HG03064 (cell line): Measurements from ENCODE around the gene PPIE.

ENCODE experiments used
- ATAC-seq: cut with Tn5 transposase; IDR thresholded peaks from one replicate; pipeline ENCODE4 v1.9.1; 2021; ENCODE audit warnings: low read depth; ENCODE audit not compliant: unreplicated experiment

PPIE gene

DNA sequence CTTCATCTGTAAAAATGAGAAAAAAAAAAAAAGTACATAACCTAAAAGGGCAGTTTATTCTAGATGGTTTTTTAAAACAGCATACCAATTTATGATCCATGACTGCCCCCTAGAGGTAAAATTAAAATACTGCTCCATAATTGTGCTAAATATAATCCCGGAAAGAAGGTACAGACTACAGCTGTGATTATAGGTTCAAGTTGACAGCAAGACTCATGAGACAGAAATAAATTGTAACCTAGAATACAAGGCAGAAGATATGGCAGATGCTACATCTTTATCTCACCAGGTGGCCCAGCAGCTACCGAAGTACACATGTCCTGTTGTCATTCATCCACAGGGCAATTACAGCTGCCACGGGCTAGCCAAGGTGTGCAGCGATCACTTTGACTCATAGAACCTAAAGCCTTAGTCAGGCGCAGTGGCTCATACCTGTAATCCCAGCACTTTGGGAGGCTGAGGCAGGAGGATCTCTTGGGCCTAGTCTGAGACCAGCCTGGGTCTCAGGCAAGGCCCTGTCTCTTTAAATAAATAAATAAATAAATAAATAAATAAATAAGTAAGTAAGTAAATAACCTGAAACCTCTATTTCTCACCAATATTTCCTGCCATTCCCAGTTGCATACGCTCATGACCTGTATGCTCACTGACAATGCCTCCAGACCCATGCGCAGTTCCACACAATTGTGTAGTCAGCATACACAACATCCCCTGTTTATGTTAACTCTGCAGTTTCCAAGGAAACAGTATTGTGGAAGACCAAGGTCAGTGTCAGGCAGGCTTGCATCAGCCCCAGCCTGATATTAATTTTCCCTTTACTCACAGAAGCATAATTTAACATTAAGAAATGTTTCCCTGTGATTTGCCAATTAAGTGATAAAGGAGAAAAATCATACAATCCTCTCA is 18.3 kb upstream of the PPIE start:
- ATAC-seq, result no peak

DNA sequence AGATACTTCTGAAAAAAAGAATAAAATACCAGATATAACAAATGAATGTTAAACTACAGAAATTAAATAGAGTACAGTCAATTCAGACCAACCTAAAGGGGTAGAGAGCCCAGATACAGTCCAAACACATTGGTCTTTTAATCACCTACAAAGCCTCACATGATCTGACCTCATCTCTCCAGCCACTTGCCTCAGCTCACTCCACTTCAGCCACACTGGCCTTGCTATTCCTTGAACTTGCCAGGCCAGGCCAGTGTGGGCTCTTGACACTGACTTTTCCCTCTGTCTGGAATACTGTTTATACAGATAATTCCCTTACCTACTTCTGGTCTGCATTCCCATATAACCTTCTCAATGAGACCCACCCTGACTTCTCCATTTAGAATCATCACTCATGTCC is 17.0 kb upstream of the PPIE start:
- ATAC-seq, result no peak

DNA sequence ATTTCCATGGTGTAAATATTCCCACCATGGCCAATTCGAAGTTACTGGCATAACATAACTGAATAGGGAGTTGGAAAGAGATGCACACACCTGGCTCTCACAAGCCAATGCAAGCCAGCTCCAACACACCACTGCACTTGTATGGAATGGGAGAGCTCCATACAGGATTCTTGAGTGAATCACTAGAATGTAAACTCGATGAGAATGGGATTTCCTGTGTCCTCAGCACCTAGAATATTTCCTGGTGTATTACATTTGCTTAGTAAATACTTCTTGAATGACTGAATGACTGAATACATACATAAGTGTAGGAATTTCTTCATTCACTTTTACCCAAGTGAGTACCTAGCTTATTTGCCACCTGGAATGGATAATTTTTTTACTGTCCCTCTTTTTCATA is 16.2 kb upstream of the PPIE start:
- ATAC-seq, result no peak

DNA sequence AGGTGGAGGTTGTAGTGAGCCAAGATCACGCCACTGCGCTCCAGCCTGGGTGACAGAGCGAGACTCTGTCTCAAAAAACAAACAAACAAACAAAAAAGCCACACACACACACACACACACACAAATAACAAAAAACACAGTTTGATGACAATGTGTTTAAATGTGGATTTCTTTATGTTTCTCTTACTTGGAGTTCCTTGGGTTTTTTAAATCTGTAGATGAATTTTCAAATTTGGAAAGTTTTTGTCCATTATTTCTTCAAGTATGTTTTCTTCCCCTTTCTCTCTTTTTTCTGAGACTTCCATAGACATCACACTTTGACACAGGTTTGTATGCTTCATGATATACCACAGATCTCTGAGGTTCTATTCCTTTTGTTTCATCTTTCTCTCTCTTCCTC is 12.1 kb upstream of the PPIE start:
- ATAC-seq, result no peak

DNA sequence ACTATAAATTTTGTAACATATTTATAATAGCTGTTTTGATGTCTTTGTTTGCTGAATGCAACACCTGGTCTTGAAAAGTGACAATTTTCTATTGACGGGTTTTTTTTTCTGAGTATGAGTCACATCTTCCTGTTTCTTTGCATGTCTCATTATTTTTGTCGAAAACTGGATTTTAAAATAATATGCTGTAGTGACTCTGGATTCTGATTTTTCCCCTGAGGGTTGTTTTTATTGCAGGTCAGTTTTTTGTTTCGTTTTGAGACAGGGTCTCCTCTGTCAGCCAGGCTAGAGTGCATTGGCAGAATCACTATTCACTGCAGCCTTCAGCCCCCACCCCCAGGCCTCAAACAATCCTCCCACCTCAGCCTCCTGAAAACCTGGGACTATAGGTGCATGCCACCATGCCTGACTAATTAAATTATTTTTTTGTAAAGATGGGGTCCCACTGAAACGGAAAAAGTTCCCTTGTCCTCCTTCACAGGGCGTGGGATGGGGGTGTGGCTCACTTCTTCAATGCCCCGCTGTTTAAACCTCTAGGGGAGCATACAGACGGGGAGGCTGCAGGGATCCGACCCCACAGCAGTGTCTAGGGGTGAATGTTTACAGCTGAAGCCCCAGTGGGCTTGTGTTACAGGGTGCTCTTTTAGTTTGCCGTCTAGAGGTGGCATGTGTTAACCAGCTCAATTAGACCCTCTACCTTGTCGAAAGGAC is 11.3 kb upstream of the PPIE start:
- ATAC-seq, result no peak

DNA sequence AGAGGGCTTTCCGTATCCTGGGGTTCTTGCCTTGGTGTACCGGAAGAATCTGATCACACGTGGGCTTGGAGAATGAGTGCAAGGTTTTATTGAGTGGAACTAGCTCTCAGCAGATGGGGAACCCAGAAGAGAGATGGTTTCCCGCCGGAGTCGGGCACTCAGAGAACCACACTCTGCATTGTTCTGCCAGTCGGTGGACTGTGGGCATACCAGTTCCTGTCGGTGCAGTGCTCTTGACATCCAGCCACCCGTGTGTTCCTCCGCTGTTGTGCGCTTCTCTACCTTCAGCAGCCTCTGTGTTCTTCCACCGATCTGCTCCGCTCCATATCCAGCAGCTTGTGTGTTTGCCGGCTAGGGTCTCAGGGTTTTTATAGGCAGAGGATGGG is 10.8 kb upstream of the PPIE start:
- ATAC-seq, result no peak

DNA sequence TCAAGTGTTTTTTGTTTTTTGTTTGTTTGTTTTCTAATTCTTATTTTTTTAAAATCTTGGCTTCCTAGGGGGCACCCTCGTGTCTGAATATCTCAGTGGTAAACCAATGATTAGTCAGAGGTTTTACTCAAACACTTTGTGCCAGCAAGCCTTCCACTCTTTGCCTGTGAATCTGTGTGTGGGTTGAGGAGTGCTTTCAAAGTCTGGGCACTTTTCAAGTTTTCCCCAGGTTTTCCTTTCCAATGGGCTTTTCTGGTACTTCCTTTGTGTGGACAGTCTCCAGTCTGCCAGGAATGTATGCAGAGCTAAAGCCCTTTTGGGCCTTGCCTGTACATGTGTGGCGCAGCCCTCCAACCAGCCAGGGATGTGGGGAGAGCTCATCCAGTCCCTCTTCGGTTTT is 9.7 kb upstream of the PPIE start:
- ATAC-seq, result no peak

DNA sequence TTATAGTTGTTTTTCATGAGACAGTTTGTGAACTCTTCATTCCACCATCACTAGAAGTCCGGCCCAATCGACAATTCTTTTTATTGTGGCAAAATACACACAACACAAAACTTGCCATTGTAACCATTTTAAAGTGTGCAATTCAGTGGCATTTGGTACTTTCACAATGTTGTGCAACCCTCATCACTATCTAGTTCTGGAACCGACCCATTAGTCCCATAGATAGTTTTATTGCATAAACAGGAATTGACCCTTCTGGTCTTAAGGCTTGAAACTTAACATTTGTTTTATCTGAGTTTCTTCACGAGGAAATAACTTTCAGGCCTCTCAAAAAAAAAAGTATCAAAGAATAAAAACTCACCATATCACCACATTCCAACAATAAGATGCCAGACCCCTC is 8.8 kb upstream of the PPIE start:
- ATAC-seq, result no peak

DNA sequence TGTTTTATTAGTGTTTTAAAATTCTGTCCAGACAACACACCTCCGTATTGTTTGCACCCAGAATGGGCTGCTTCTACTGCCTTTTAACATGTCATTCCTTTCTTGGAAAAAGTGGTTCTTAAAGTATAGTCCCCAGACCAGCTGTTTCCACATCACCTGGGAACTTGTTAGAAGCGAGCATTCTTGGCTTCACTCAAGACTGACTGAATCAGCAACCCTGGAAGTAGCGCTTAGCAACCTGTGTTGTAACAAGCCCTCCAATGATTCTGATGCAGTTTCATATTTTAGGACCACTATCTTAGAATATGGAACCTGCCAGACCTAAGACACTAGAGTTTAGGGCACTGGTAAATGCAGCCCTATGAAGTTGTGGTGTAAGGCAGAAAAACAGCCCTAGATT is 6.0 kb upstream of the PPIE start:
- ATAC-seq, result no peak

DNA sequence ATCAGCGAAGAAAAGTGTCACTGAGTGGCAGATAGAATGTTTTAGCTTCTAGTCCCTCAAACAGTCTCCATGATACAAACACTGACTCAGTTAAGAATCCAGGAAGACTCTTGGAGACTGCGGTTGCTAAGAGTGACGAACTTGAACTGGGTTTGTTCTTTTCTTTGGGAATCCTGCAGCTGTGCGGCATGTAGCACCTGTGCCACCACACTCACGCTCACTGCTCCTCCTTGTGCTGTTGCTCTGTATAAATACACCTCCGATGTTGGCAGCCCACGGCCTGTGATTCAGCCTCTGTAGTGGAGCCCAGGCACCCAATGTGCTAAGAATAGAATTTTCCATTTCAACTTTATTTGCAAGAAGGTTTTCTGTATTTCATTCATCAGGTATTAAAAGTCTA is 5.5 kb upstream of the PPIE start:
- ATAC-seq, result no peak

DNA sequence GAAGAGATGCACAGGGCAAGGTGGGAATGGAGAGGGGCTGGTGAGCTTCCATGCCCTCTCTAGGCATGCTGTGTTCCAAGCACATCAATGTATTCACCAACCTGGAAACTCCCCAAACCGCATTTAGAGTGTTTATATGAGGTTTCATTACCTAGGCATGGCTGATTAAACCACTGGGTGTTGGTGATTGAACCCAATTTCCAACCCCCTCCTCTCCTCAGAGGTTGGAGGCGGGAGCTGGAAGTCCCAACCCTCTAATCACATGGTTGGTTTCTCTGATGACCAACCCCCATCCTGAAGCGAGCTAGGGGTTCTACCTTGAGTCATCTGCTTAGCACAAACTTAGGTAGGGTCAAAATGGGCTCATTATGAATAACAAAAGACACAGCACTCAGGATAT is 3.0 kb upstream of the PPIE start:
- no peak for ATAC-seq

DNA sequence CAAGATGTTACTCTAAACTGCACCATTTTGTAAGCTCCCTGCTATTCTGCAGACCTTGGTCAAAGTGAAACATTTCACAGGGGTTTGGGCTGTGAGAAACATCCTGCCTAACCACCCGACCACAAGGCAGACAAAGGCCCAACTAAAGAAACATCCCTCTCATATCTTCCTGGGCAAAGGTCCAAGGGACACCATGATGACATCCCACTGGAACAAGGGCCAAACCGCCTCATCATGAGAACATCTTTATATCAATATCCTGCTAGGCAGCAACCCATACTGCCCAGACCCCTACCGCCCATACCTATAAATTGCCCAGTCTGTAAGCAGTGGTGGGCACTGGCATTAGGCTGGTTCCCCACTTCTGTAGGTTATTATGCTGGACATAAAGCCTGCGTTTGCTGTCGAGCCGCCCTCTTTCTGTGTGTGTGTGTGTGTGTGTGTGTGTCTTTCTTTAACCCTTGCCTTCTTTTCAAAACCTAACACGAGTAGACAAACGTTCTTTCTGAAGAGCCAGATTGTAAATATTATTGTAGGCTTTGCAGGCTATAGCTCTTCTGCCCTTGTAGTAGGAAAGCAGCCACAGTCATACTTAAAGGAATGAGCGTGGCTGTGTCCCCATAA is 1.0 kb upstream of the PPIE start:
- ATAC-seq, result no peak

DNA sequence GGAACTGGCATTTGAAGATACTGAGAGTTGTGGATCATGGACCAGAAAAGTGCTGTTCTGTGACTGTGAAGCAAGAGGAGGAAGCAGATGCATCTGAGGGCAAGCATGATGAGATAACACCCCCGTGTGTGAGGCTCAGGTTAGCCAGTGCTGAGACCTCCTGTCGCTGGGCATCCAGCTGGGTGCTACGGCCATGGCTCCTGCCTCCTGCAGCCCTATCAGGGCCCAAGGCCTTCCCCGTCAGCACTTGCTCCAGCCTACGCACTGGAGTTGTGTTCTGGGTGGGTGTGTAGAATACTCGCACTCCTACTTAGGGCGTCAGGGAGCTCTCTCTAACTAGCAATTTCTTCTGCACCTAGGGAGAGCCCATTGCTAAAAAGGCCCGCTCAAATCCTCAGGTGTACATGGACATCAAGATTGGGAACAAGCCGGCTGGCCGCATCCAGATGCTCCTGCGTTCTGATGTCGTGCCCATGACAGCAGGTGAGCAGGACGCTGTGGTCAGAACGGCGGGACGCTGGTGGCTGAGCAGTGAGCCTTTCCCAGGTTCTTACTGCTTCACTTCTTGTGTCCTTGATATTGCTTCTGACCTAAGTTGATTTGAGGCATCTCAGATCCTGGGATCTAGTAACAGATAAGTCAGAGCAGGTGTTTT is 6.5 kb downstream of the PPIE start:
- no peak for ATAC-seq

DNA sequence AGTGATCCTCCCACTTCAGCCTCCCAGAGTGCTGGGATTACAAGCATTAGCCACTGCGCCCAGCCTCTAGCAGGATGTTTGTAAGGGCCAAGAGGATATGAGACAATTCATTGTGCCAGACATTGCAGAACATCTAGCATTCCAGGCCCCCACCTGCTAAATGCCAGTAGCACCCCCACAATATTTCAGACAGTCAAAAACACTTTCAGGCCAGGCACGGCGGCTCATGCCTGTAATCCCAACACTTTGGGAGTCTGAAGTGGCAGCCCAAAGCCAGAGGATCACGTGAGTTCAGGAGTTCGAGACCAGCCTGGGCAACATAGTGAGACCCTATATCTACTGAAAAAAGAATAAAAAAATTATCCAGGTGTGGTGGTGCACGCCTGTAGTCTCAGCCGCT is 12.9 kb downstream of the PPIE start:
- no peak for ATAC-seq

DNA sequence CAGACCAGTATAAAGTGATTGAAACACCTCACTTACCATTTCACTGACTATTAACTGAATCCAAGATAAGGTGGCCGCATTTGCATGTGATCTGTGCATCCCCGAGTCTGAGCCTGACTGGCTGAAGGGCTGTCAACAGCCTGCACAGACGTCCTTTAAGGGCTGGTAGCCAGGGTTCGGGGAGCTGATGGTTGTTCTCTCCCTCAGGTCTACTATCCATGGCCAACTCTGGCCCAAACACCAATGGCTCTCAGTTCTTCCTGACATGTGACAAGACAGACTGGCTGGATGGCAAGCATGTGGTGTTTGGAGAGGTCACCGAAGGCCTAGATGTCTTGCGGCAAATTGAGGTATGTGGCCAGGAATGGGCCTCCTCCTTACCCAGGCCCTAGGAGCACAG is 14.0 kb downstream of the PPIE start:
- ATAC-seq, result no peak

DNA sequence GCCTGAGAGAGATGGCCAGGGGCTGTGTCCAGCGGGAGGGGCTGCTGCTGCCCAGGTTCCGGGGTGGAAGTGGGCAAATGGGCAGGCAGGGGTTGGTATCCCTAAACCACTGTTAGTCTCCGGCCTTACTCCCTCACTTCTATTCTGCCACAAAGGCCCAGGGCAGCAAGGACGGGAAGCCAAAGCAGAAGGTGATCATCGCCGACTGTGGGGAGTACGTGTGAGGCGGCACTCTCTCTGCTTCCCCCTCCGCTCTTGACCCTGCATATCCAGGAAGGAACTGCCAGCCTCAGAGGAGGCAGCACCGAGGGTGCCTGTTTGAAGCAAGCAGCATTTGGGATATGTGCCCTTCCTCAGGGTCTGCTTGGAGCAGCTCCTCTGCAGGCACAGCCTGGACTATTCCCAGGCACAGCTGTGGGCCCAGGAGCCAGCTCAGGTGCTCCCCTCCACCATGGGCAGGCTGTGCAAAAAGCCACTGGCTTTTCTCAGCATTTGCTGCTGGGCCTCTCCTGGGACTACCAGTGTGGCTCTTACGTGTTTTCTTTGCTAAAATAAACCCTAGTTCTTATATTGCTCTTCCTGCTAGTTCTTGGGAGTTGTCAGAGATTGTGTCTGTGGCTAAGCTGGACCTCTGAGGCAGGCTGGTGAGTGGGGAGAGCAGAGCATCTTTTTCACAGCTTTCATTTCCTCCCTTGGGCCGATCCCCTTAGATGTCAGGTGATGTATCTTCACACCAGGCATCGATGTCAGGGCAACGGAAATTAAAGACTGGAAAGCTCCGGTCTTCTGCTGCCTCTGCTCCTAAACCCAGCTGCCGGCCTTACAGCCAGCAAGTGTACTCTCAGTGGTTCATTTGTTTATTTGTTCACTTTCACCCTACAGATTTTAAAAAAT is 14.7 kb downstream of the PPIE start:
- ATAC-seq, result no peak

DNA sequence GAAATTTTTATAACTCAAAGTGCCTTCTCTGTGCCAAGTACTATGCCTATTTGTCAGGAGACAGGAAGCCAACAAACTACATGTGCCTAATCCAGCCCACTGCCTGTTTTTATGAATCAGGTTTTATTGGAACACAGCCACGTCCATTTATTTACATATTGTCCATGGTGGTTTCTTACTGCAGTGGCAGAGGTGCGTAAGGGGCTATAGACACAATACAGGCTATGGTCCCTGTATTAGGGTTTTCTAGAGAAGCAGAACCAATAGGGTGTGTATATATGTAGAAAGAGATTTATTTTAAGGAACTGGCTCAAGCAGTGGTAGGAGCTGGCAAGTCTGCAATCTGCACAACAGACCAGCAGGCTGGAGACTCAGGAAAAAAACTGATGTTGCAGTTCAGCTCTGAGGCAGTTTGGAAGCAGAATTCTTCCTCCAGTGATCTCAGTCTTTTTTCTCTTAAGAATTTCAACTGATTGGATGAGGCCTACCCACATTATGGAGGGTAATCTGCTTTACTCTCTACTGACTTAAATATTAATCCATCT is 15.4 kb downstream of the PPIE start:
- ATAC-seq, result no peak

DNA sequence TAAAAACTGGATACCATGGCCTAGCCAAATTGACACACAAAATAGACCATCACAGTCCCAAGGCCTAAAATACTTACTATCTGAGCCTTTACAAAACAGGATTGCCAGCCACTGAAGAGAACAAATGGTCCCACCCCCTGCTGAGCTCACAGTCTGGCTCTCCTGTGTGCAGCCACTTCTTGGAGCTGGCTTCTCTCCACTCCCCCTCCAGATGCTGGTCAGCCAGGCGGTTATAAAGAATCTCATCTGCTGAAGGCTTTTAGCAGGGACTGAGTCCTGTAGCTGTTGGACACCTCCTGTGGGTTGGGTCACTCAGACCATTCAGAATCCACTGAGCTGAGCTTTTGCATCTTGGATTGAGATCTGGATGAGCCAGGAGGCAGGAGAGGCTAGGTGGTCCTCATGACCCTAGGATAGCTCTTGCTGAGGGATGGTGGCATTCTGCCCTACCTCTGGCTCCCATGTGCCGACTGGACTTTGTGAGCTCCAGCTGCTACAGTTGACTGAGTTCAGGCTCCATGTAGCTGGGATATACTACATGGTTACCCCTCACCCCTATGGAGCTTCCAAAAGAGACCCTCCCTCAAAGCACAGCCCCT is 16.3 kb downstream of the PPIE start:
- ATAC-seq, result no peak

DNA sequence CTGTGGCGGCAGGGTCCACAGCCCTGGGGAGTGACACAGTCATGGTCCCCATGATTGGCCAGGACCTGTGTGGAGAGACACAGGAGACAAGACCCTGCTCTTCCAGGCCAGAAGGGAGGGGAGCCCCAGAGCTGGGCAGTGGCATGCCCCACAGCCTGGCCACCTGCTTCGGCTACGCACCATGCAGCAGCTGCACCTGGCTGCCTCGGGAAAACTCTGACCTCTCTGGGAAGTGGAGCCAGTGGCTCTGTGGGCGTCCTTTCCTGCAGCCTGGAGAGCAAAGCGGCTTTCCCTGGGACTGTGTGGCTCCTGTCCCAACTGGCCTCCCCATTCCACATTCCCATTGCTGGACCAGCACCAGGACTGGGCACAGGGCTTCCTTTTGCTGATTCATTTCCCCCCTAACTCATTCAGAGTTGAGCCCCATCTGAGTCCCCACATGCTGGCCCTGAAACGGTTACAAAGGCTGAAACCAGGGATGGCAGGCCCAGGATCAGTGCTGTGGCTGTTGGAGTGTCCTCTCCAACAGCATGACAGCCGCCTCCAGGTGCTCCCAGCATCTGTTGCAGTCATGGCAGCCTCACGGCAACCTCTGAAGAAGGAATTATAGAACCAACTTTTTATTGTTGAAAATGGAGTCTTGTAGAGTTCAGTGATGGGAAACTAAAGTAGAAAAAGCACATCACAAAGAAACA is 17.4 kb downstream of the PPIE start:
- no peak for ATAC-seq
